Measurements from ENCODE around the gene CASQ1. TPM values are rescaled to one million over a fixed set of nuclear protein-coding genes. Genes with fewer than 3 reads are reported as not detected.
A peak's percentile ranks its signal among the peaks of the same experiment; 100 is the strongest.

The CASQ1 gene
- total RNA-seq, 3 donors from 2014 or later, result 0.34 to 0.82 TPM; not detected in 1

DNA sequence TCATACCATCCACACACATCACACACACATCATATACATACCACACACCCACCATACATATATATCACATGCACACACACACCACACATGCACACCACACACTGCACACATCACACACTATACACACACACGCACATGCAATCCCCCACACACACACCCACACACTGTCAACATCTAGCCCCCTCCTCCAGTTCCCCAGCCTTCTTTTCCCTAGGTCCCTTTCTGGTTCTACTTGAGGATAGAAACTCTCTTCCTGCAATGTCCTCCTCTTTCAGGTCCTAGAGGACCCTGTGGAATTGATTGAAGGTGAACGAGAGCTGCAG, 4.3 kb downstream of the CASQ1 start:
- no peak for TF ChIP-seq CTCF (IDR thresholded peaks at IDR 0.05)
- H3K4me1 ChIP-seq (ENCODE audit: low read depth), result peaks cover 8% of the 10 kb centered on the region
- DNase-seq (no peak), ATAC-seq (no peak)
- H3K4me3 ChIP-seq, result no peak overlapping the region
- no peaks in the 10 kb centered on the region for H3K36me3 ChIP-seq (ENCODE audit: low read depth)
- no peaks in the 10 kb centered on the region for H3K9me3 ChIP-seq
- intact Hi-C loops (cut with DNase I, micrococcal nuclease), result no loop called here

DNA sequence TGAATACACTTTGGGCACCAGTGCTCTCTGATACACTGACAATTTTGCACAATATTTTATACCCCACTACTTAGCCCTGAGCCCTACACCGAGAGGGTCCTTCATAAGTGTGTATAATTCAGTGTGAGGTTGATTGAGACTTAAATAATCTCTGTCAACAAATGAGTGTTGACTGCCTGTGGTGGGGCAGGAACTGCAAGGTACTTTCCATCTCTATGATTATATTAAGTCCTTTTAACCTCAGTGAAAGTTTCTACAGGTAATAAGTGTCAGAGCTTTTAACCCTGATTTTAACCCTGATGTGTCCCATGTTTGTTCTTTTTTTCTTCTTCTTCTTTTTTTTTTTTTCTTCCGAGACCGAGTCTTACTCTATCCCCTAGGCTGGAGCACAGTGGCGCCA, 5.8 kb downstream of the CASQ1 start:
- TF ChIP-seq CTCF (IDR thresholded peaks at IDR 0.05), result no peak
- H3K4me1 ChIP-seq (ENCODE audit: low read depth), result peaks cover 8% of the 10 kb centered on the region
- no peak for DNase-seq
- no peaks in the 10 kb centered on the region for H3K9me3 ChIP-seq
- no peak overlapping the region for H3K4me3 ChIP-seq
- intact Hi-C loops (cut with DNase I, micrococcal nuclease), result no loop called here
- no peaks in the 10 kb centered on the region for H3K36me3 ChIP-seq (ENCODE audit: low read depth)
- no peak for ATAC-seq

GRCh38 chr1:160197231-160197630, 6.9 kb downstream of the CASQ1 start:
- DNase-seq (no peak), ATAC-seq (no peak)
- no peaks in the 10 kb centered on the region for H3K36me3 ChIP-seq (ENCODE audit: low read depth)
- no peaks in the 10 kb centered on the region for H3K9me3 ChIP-seq
- intact Hi-C loops (cut with DNase I, micrococcal nuclease), result no loop called here
- TF ChIP-seq CTCF (IDR thresholded peaks at IDR 0.05), result no peak
- peaks cover 8% of the 10 kb centered on the region for H3K4me1 ChIP-seq (ENCODE audit: low read depth)
- H3K4me3 ChIP-seq, result no peak overlapping the region

DNA sequence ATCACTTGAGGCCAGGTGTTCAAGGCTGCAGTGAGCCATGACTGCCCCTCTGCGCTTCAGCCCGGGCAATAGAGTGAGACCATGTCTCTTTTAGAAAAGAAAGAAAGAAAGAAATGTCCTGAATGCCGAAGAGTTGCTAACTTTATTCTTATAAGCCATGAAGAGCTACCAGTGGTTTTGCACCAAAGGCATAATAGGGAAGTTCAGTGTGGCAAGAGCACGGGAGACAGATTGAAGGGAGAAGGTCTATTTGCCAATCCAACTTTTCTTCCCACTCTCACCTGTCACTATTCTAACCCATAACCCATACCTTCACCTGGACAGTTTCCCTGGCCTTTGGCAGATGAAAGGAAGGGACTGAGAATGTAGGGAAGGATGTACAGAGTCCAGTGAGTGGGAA, 10.4 kb downstream of the CASQ1 start:
- intact Hi-C loops (cut with DNase I, micrococcal nuclease), result no loop called here
- Histone ChIP-seq H3K9me3 (no peaks in the 10 kb centered on the region), H3K4me3 (no peak overlapping the region), H3K36me3 (ENCODE audit: low read depth) (no peaks in the 10 kb centered on the region), H3K4me1 (ENCODE audit: low read depth) (peaks cover 5% of the 10 kb centered on the region)
- DNase-seq, result no peak
- ATAC-seq, result no peak
- TF ChIP-seq CTCF (IDR thresholded peaks at IDR 0.05), result no peak

- Histone ChIP-seq H3K9me3 (no peaks in the 10 kb centered on the region), H3K36me3 (ENCODE audit: low read depth) (no peaks in the 10 kb centered on the region), H3K4me3 (no peak overlapping the region), H3K4me1 (ENCODE audit: low read depth) (peaks cover 17% of the 10 kb centered on the region)
- peak; percentile 18 for ATAC-seq
- TF ChIP-seq CTCF (IDR thresholded peaks at IDR 0.05), result no peak
- intact Hi-C loops (cut with DNase I, micrococcal nuclease), result no loop called here
- DNase-seq, result peak in 1 of 3 donors; percentile 15
Measured at GRCh38 chr1:160204526-160205241, 14.3 kb downstream of the CASQ1 start.

All from mucosa of descending colon (tissue), 3 donors.